LNCaP clone FGC (cell line): ENCODE measurements around the gene MIOS.

Experiments used
- DNase-seq: peaks from one replicate; pipeline ENCODE4 v3.0.0-alpha.2; 2011; ENCODE audit warnings: low read depth
- H3K4me3 ChIP-seq: 2 replicates; pipeline ENCODE4 v1.5.1; 2011; ENCODE audit warnings: mild to moderate bottlenecking, low read depth, low read length, control low read depth
- TF ChIP-seq, protein P1 (sequence below): IDR thresholded peaks from 2 replicates; pipeline ENCODE4 v1.5.1; 2012; ENCODE audit warnings: mild to moderate bottlenecking; ENCODE audit not compliant: control insufficient read depth, insufficient read depth; ENCODE audit errors: extremely low read depth

The MIOS gene

DNA sequence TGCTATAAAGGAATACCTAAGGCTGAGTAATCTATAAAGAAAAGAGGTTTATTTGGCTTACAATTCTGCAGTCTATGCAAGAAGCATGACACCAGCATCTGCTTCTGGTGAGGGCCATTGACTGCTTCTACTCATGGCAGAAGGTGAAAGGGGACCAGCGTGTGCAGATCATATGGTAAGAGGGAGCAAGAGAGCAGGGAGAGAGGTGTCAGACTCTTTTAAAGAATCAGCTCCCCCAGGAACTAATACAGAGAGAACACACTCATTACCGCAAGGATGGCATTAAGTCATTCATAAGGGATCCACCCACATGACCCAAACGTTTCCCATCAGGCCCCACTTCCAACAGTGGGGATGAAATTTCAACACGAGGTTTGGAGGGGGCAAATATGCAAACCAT lies 27.5 kb upstream of the MIOS start:
- TF ChIP-seq, protein P1, sequence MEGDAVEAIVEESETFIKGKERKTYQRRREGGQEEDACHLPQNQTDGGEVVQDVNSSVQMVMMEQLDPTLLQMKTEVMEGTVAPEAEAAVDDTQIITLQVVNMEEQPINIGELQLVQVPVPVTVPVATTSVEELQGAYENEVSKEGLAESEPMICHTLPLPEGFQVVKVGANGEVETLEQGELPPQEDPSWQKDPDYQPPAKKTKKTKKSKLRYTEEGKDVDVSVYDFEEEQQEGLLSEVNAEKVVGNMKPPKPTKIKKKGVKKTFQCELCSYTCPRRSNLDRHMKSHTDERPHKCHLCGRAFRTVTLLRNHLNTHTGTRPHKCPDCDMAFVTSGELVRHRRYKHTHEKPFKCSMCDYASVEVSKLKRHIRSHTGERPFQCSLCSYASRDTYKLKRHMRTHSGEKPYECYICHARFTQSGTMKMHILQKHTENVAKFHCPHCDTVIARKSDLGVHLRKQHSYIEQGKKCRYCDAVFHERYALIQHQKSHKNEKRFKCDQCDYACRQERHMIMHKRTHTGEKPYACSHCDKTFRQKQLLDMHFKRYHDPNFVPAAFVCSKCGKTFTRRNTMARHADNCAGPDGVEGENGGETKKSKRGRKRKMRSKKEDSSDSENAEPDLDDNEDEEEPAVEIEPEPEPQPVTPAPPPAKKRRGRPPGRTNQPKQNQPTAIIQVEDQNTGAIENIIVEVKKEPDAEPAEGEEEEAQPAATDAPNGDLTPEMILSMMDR, result no peak
- DNase-seq, result no peak
- no peak overlapping the region for H3K4me3 ChIP-seq

DNA sequence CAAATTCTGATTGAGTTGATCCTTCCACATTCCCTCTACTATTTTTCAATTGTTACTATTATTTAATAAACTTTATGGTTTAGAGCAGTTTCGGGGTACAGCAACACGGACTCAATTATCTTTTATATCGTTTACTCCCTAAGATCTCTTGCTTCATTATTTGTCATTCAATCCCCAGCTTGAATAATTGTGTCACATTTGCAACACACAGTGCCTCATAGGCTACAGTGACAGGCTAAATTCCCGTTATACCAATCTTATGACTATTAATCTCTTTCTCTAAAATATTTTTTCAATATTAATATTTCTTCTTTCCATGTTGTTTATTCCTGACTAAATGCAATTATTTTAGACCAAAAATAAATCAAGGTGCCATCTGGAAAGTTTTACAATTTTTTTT lies 27.0 kb upstream of the MIOS start:
- TF ChIP-seq, protein P1, result no peak
- no peak overlapping the region for H3K4me3 ChIP-seq
- no peak for DNase-seq

DNA sequence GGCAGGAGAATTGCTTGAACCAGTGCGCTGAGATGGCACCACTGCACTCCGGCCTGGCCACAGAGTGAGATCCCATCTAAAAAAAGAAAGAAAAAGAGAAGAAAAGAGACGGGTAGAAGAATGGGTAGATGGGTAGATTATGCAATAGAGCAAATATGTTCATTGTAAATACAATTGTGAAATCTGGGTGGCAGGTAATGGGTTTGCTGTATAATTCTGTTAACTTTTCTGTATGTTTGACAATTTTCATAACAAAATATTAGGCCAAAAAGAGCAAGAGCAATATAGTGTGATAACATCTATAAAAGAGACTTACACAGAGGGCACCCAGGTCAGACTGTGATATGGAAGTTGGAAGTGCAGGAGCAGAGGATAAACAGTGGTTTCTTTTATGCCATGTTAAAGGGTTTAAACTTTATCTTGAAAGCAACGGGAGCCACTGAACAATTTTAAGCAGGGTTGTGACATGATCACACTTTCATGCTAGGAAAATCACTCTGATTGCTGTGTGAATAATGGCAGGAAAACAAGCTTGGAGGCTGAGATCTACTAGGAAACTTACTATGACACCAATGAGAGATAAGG lies 24.3 kb upstream of the MIOS start:
- no peak overlapping the region for H3K4me3 ChIP-seq
- no peak for DNase-seq
- TF ChIP-seq, protein P1, result no peak

DNA sequence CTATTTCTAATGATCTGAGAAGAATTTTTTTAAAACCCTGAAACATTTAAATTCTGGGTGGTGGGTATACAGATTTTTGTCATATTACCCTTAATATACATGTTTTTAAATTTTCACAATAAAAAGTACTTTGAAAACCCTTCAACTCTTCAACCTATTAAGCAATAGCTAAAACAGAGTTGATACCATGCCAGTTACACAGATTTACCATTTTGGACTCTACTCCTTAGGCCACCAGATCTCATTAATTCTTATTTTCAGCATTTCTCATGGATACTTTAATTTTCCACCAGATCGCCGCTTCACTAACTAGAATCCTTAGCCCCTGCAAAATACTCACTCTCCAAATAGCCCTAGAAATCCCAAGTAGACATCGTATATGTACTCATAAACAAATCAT lies 18.3 kb upstream of the MIOS start:
- H3K4me3 ChIP-seq, result no peak overlapping the region
- DNase-seq, result no peak
- TF ChIP-seq, protein P1, result no peak

DNA sequence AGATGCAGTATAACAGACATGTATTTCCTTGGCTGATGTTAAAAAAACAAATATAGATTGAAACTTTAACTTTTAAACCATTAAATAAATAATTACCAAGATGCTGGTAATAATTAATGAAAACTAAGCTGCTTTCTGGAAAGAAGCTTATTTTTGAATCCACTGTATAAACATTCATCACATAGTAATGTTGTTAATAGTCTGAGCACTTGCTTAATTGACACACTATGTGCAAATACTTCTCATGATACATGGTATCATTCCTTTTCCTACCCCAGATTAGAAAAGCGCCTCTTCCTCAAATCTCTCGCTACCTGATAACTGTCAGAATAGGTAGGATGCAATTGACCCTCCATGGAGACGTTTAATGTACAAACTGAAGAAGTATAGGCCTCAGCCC lies 16.0 kb upstream of the MIOS start:
- no peak for DNase-seq

DNA sequence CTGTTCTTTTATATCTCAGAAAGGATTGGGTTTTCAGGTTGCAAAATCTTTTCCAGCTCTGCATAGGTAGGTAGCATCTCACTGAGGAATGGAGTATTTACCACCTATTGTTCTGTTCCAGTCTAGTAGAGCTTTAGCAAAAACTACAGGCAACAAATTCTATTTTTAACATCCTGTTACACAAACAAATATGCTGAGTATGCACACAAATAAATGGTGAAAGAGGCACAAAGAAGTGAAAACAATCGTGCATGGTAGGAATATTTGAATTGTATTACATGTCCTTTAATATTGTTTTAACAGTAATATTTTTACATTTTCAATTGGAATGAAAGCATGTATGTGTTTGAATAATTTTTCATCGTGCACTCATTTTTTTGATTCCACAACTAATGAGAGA lies 14.5 kb upstream of the MIOS start:
- DNase-seq, result no peak
- H3K4me3 ChIP-seq, result no peak overlapping the region
- TF ChIP-seq, protein P1, result no peak

More for the DNA sequence above, 16.0 kb upstream of the MIOS start:
- TF ChIP-seq, protein P1, result no peak
- H3K4me3 ChIP-seq, result no peak overlapping the region

DNA sequence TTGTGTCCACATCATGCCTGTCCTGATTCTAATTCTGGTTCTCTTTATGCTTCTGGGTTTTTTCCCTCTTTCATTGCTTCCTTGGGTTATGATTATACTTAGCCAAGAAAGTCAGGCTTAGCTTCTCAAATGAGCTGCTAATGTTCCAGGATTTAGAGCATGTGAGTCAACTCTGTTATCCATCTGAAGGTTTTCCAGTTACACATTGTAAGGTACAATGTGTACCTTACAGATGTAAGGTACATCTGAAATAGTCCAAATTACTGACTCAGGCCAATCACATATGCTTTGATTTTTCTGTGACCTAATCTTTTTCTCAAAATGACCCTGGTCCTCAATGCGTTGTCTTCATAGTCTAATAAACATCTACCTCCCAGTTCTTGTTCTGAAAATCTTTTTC lies 13.3 kb upstream of the MIOS start:
- H3K4me3 ChIP-seq, result no peak overlapping the region
- TF ChIP-seq, protein P1, result no peak
- DNase-seq, result no peak
